IPS-20b (cell line): Measurements from ENCODE around the gene IQSEC1.
"Not testable (repeated sequence)": the region's sequence is repeated elsewhere in the genome, so short reads cannot be mapped to it uniquely, and the experiment has no call there.

ENCODE experiments used
- H3K27ac ChIP-seq: one replicate; pipeline ENCODE4 v1.5.1; 2013; ENCODE audit warnings: low read length
- H3K27me3 ChIP-seq: 2 replicates; pipeline ENCODE4 v1.6.1; 2013; ENCODE audit warnings: mild to moderate bottlenecking, low read length, inconsistent platforms; ENCODE audit not compliant: insufficient read depth
- H3K36me3 ChIP-seq: 2 replicates; pipeline ENCODE4 v1.6.1; 2013; ENCODE audit warnings: low read depth, mild to moderate bottlenecking, inconsistent platforms, low read length, moderate library complexity; ENCODE audit not compliant: insufficient read depth
- H3K4me1 ChIP-seq: 2 replicates; pipeline ENCODE4 v1.6.1; 2013; ENCODE audit warnings: mild to moderate bottlenecking, control low read depth, inconsistent platforms, low read length, moderate library complexity; ENCODE audit not compliant: insufficient read depth
- H3K4me3 ChIP-seq: 2 replicates; pipeline ENCODE4 v1.5.1; 2013; ENCODE audit warnings: mild to moderate bottlenecking, low read length, inconsistent platforms
- H3K9ac ChIP-seq: 2 replicates; pipeline ENCODE4 v1.6.1; 2013; ENCODE audit warnings: low read depth, mild to moderate bottlenecking, inconsistent platforms, low read length, moderate library complexity
- H3K9me3 ChIP-seq: 2 replicates; pipeline ENCODE4 v1.6.1; 2013; ENCODE audit warnings: mild to moderate bottlenecking, low read depth, low read length, inconsistent platforms; ENCODE audit not compliant: insufficient read depth

The IQSEC1 gene

DNA sequence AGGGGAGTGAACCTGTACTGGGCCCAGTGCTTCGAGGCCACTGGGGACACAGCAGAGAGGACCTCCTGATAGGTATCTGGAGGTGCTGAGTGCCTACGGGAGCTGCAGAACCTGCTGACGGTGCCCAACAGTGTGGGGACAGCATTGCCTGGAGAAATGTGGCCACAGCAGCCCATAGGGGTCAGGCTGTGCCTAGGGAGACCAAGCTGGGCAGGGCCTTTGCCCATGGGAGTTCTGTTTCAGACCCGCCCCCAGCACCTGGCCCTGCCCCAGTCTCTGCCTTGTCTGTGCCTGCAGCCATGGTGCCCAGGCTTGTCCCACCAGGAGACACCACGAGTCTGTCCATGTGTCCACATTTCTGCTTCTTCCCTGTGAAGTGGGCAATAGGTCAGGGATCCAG, 216.6 kb downstream of the IQSEC1 start:
- H3K4me3 ChIP-seq: no peak overlapping the region

DNA sequence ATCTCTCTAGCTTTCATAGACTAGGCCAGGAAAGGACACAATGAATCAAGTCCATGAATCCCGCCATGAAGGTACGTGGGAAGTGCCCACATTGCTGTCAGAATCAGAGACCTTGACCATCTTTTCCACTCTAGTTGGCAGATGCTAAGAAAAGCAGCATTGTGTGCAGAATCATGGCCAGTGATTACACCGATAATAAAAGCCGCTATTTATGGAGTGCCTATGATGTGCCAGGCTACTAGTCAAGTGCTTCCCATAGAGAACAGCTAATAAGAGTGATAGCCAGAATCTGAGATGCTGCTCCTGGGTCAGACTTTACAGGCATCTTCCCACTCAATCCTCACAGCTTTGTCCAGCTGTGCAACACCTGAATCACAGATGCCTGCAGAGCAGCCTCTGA, 218.7 kb downstream of the IQSEC1 start:
- Histone ChIP-seq H3K27me3 (peaks cover 20% of the 10 kb centered on the region; the same call in 1 of the 2 replicates), H3K4me1 (no peaks in the 10 kb centered on the region), H3K4me3 (no peak overlapping the region), H3K9me3 (no peaks in the 10 kb centered on the region), H3K36me3 (no peaks in the 10 kb centered on the region), H3K27ac (no peak overlapping the region), H3K9ac (no peak overlapping the region)

More for the DNA sequence above, 216.6 kb downstream of the IQSEC1 start:
- H3K4me1 ChIP-seq: no peaks in the 10 kb centered on the region
- no peaks in the 10 kb centered on the region for H3K9me3 ChIP-seq
- no peak overlapping the region for H3K27ac ChIP-seq
- H3K27me3 ChIP-seq: peaks cover 20% of the 10 kb centered on the region; the same call in 1 of the 2 replicates
- H3K9ac ChIP-seq: no peak overlapping the region
- H3K36me3 ChIP-seq: no peaks in the 10 kb centered on the region

- not testable (repeated sequence) for H3K4me1 ChIP-seq, H3K9ac ChIP-seq, H3K27ac ChIP-seq, H3K9me3 ChIP-seq, H3K4me3 ChIP-seq, H3K36me3 ChIP-seq
- H3K27me3 ChIP-seq: peaks cover 20% of the 10 kb centered on the region; the same call in 1 of the 2 replicates
Observed at GRCh38 chr3:12853847-12854246, 219.4 kb downstream of the IQSEC1 start.

- Histone ChIP-seq H3K4me1 (no peaks in the 10 kb centered on the region), H3K9me3 (no peaks in the 10 kb centered on the region), H3K27me3 (peaks cover 20% of the 10 kb centered on the region; the same call in 1 of the 2 replicates), H3K27ac (no peak overlapping the region), H3K36me3 (no peaks in the 10 kb centered on the region), H3K9ac (no peak overlapping the region), H3K4me3 (no peak overlapping the region)
Observed at GRCh38 chr3:12852201-12852600, 221.0 kb downstream of the IQSEC1 start.
